Left ventricle myocardium inferior (tissue), 1 donor: ENCODE results near the gene SIRT7. TPM values are rescaled to one million over a fixed set of nuclear protein-coding genes. Genes with fewer than 3 reads are reported as not detected.
A peak's percentile ranks its signal among the peaks of the same experiment; 100 is the strongest.

Source experiments
- DNase-seq: peaks from one replicate; pipeline ENCODE4 v3.0.0-alpha.2; 2020
- H3K27ac ChIP-seq: fragments of 200-600 bp; replicated peaks from 2 replicates; pipeline ENCODE4 v1.8.0; 2021
- H3K27me3 ChIP-seq: fragments of 200-600 bp; 2 replicates; pipeline ENCODE4 v1.8.0; 2021; ENCODE audit warnings: low read depth
- H3K36me3 ChIP-seq: fragments of 200-600 bp; 2 replicates; pipeline ENCODE4 v1.8.0; 2021
- H3K4me1 ChIP-seq: fragments of 200-600 bp; 2 replicates; pipeline ENCODE4 v1.8.0; 2021
- H3K4me3 ChIP-seq: fragments of 200-600 bp; 2 replicates; pipeline ENCODE4 v1.8.0; 2021; ENCODE audit warnings: mild to moderate bottlenecking, moderate library complexity
- H3K9me3 ChIP-seq: fragments of 200-600 bp; replicated peaks from 2 replicates; pipeline ENCODE4 v1.8.0; 2021
- intact Hi-C: fragments of 100-400 bp; cut with micrococcal nuclease; formaldehyde crosslinking; loops from one replicate; pipeline ENCODE4 v1.11.0; 2022
- total RNA-seq: library from RNA; stranded (reverse); fragmentation: NEBNext Ultra II Directional; extraction: Animal tissue kit (Norgen Biotek cat#: 25700); gene quantifications from one replicate; pipeline ENCODE4 v1.2.1, GENCODE V29; 2021
- TF ChIP-seq, protein P1 (sequence below): fragments of 200-600 bp; IDR thresholded peaks from 2 replicates; pipeline ENCODE4 v1.8.0; 2021; ENCODE audit warnings: antibody characterized with exemption, mild to moderate bottlenecking, borderline replicate concordance
- donor health status: DM: no; HTN: yes; CAD: no; lungs with severe emphysema.

SIRT7 gene
- total RNA-seq, 1 donor from 2014 or later: 8.5 TPM

DNA sequence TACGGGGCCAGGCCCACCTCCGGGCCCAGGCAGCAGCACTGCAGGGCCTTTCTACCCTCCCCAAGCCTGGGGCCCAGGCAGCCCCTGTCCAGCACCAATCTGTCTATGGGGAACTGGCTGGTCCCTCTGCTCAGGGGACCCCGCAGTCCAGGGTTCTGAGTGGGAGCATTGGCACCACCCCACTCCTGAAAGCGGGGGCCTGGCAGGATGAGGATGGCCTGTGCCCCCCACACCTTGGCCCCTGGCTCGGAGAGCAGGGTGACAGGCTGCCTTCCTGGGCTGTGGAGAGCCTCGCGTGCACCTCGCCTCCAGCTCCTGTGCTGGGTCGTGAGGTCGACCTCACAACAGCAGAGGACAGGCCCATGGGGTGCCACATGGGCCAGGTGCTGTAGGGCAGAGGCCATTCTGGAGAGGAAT, 14.6 kb downstream of the SIRT7 start:
- Histone ChIP-seq H3K36me3 (peaks cover 43% of the 10 kb centered on the region), H3K9me3 (no peaks in the 10 kb centered on the region), H3K4me1 (peaks cover 16% of the 10 kb centered on the region), H3K27ac (no peak overlapping the region), H3K4me3 (no peak overlapping the region), H3K27me3 (no peaks in the 10 kb centered on the region)
- TF ChIP-seq, protein P1, sequence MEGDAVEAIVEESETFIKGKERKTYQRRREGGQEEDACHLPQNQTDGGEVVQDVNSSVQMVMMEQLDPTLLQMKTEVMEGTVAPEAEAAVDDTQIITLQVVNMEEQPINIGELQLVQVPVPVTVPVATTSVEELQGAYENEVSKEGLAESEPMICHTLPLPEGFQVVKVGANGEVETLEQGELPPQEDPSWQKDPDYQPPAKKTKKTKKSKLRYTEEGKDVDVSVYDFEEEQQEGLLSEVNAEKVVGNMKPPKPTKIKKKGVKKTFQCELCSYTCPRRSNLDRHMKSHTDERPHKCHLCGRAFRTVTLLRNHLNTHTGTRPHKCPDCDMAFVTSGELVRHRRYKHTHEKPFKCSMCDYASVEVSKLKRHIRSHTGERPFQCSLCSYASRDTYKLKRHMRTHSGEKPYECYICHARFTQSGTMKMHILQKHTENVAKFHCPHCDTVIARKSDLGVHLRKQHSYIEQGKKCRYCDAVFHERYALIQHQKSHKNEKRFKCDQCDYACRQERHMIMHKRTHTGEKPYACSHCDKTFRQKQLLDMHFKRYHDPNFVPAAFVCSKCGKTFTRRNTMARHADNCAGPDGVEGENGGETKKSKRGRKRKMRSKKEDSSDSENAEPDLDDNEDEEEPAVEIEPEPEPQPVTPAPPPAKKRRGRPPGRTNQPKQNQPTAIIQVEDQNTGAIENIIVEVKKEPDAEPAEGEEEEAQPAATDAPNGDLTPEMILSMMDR: no peak
- DNase-seq: no peak
- intact Hi-C loops: no loop called here

DNA sequence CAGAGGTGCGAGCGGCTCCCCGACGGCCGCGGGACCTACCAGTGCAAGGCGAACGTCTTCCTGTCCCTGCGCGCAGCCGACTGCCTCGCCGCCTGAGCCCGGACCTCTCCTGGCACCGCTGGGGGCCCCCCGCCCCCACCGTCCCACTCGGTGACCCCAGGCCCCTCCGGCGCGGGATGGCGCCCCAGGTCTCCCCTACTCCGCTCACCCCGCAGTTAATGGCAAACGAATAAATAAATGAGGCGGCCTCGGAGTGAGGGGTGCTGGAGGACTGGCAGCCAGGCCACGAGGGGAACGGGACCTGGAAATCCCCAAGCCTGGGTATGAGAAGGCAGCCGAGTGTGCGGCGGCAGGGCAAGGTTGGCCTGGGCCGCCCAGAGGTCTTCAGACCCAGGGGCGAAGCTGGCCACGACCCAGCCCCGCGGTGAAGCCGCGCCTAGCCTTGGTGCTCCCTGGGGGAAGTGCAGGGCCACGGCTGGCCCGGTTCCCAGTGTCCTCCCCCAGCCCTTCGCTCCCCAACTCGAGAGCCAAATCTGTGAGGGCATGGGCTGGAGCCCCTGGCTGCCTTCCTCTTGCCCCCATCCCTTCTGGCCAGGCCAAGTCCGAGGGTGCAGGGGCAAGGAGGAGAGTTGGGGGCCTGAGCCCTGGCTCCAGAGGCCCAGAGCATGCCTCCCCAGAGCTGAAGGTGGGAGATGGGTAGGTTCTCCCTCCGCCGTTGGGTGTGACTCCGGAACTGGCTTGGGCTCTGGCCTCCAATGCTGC, 15.1 kb downstream of the SIRT7 start:
- Histone ChIP-seq H3K27ac (no peak overlapping the region), H3K27me3 (no peaks in the 10 kb centered on the region), H3K36me3 (peaks cover 49% of the 10 kb centered on the region), H3K4me1 (peaks cover 16% of the 10 kb centered on the region), H3K9me3 (no peaks in the 10 kb centered on the region), H3K4me3 (peak overlapping the region; percentile 57)
- no peak for DNase-seq
- TF ChIP-seq, protein P1: no peak
- intact Hi-C loops: no loop called here

DNA sequence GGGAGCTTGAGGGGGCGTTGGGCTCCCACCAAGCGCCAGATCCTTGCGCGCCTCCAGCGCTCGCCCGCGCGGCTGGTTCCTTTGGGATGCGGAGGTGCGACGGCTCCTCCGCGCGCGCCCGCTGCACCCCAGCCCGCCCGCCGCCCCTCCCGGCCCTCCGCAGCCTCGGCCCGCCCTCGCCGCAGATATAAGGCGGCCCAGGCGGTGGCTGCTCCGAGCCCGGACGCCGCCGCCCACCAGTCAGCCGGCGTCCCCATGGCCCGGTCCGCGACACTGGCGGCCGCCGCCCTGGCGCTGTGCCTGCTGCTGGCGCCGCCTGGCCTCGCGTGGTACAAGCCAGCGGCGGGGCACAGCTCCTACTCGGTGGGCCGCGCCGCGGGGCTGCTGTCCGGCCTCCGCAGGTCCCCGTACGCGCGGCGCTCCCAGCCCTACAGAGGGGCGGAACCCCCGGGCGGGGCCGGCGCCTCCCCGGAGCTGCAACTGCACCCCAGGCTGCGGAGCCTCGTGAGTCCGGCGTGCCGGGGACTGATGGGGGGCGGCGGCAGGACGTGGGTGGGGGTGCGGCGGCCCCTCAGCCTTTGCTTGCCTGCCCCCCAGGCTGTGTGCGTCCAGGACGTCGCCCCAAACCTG, 15.8 kb downstream of the SIRT7 start, which contains the start of gene NPB:
NPB (plus strand) TSS at position 216 of the 630 bp plus-strand sequence; CDS start at position 256, 40 bp downstream.
- Histone ChIP-seq H3K27me3 (no peaks in the 10 kb centered on the region), H3K9me3 (no peaks in the 10 kb centered on the region), H3K4me1 (peaks cover 16% of the 10 kb centered on the region), H3K4me3 (peak within 1 kb of the TSS; percentile 57), H3K36me3 (peaks cover 56% of the 10 kb centered on the region), H3K27ac (no peak within 1 kb of the TSS)
- intact Hi-C loops: no loop called here
- TF ChIP-seq, protein P1: no peak
- DNase-seq: no peak

DNA sequence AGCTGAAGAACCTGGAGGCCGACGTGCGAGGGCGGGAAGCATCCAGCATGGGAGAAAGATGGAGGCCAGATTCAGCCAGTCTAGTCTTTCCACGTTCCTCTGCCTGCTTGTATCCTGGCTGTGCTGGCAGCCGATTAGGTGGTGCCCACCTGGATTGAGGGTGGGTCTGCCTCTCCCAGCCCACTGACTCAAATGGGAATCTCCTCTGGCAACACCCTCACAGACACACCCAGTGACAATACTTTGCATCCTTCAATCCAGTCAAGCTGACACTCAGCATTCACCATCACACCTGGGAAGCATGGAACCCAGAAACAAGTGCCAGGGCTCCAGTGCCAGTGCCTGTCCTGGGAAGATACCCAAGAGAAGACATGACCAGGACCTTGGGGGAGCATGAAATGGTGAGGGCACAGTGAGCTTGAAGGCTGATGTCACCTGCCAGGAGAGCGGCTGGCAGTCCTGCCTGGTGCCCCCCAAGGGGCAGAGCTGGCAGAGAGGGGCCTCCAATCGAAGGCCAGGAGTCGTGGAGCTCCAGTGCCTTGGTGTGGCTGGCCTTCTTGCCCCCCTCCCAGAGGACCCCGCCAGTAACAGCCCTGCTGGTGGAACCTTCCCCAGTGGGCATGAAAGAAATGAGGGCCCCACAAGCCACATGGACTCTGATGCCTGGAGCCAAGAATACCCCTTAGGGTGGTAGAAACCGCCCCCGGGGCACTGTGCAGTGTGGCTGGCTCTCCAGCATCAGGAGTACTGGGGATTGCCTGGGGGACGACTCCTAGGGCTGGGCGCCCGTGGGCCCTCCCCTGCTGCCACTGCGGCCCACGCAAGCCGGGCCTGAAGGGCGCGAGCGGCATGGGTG, 16.6 kb downstream of the SIRT7 start:
- no peak for DNase-seq
- H3K27ac ChIP-seq: no peak overlapping the region
- H3K36me3 ChIP-seq: peaks cover 61% of the 10 kb centered on the region
- no peaks in the 10 kb centered on the region for H3K27me3 ChIP-seq
- TF ChIP-seq, protein P1: no peak
- peaks cover 16% of the 10 kb centered on the region for H3K4me1 ChIP-seq
- no peaks in the 10 kb centered on the region for H3K9me3 ChIP-seq
- intact Hi-C loops: no loop called here
- peak overlapping the region; percentile 57 for H3K4me3 ChIP-seq

DNA sequence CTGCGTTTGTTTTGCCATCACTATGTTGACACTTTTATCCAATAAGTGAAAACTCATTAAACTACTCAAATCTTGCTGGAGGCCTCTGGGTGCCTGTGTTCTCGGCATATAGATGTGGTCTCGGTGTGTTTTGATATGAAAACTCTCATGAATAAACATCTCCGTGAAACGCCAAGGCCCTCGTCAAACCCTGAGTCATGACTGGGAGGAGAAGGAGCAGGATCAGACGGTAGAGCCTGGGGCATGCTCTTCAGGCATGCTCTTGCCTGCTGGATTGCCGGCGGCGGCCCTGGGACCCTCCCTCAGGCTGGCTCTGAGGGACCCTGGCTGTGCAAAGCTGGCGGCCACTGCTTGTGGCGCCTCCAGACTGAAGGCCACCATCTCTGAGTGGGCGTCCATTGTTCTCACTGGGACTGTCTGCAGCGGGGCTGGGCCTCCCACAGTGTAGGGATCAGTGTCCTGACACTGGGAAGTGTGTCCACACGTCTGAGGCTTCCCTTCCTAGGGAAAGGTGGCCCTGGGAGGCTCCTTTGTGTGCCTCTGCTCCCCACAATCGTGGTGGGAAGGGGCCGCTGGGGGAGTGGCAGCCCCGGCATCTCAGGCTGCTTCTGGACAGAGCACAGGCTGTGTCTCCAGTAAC, 17.7 kb downstream of the SIRT7 start:
- Histone ChIP-seq H3K4me3 (no peak overlapping the region), H3K36me3 (peaks cover 62% of the 10 kb centered on the region), H3K27me3 (no peaks in the 10 kb centered on the region), H3K4me1 (peaks cover 16% of the 10 kb centered on the region), H3K27ac (no peak overlapping the region), H3K9me3 (no peaks in the 10 kb centered on the region)
- intact Hi-C loops: no loop called here
- TF ChIP-seq, protein P1: no peak
- no peak for DNase-seq
